Measurements from ENCODE around the gene EPHB3. TPM values are rescaled to one million over a fixed set of nuclear protein-coding genes. Genes with fewer than 3 reads are reported as not detected.

EPHB3 gene
- total RNA-seq, 1 experiment from 2014 or later: 0.37 TPM

DNA sequence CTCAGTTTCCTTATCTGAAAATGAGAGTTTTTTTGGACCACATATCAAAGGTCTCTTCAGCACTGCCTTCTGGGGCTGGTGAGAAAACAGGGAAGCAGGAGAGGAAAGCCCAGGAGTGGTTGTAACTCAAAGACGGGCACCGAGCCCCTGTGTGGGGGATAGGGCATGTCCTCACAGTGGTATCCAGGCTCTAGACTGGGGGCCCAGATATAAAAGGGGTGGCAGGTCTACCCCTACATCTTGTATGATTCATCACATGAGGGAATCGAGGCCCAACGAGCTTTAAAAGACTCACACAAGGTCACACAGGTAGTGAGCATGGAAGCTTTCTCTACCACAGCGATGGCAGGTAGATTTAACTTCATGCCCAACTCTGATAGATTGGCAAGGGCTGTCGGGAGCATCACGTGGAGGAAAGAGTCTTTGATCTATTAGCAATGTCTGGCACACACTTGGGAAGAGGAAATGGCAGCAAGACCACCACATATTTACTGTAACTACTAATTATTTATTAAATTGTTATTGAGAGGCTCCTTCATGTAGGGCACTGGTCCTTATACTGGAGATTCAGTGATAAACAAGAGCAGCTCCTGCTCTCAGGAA, 4.1 kb upstream of the EPHB3 start:
- no peak for DNase-seq (ENCODE audit: low read depth, low spot score)
- in situ Hi-C loops (cut with HindIII; ENCODE audit: low pct_unique_long_range_greater_than_20kb, low sequenced_read_pairs): no loop called here

DNA sequence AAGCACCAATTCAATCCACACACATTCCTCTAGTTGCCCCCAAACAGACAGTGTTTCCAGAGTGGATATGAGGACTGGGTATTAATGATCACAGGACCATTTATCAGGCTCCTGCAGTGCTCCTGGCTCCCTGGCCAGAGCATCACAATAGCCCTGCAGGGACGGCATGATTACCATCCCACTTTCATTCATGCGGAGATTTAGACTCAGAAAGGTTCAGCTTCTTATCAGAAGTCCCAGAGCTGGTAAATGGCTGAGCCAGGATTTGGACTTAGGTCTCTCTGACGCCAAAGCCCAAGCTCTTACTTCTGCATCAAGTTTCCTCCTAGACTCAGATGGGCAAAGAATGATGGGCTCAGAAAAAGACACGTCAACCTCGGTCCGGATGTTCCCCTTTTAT, 2.9 kb upstream of the EPHB3 start:
- DNase-seq (ENCODE audit: low read depth, low spot score): no peak
- in situ Hi-C loops (cut with HindIII; ENCODE audit: low pct_unique_long_range_greater_than_20kb, low sequenced_read_pairs): no loop called here

DNA sequence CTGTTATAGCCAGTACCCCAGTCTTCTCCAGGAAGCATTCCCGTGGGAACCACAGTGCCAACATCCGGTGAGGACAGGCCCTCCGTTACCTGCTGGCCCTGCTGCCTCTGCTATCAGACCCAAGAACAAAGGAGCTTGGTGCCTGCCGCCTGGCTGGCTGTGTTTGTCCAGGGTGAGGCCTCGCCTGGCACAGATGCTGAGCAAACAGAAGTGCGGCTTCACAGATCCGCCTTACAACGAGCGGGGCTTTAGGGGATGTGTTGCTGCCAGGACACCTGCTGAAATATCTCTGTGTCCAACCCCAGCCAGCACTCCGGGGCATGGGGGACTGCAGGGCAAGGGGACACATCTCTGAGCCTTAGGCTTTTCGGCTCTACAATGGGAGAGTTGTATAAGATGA, 2.2 kb upstream of the EPHB3 start:
- DNase-seq (ENCODE audit: low read depth, low spot score): no peak
- in situ Hi-C loops (cut with HindIII; ENCODE audit: low pct_unique_long_range_greater_than_20kb, low sequenced_read_pairs): no loop called here

DNA sequence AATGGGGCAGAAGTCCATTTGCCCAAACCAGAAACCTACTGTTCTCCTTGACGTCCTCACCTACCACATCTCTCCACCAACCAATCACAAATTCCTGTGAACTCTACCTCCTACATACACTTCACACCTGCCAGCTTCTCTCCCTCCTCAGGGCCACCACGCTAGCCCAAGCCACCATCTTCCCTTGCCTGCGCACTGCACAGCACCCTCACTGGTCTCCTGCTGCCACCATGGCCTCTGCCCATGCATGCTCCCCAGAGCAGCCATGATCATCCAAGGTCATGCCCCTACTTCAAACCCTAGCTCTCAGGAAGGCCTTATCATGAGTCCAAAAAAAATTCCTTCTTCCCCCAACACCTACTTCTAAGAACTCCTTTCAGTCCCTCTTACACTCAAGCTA, 1.1 kb upstream of the EPHB3 start:
- DNase-seq (ENCODE audit: low read depth, low spot score): no peak
- in situ Hi-C loops (cut with HindIII; ENCODE audit: low pct_unique_long_range_greater_than_20kb, low sequenced_read_pairs): no loop called here

DNA sequence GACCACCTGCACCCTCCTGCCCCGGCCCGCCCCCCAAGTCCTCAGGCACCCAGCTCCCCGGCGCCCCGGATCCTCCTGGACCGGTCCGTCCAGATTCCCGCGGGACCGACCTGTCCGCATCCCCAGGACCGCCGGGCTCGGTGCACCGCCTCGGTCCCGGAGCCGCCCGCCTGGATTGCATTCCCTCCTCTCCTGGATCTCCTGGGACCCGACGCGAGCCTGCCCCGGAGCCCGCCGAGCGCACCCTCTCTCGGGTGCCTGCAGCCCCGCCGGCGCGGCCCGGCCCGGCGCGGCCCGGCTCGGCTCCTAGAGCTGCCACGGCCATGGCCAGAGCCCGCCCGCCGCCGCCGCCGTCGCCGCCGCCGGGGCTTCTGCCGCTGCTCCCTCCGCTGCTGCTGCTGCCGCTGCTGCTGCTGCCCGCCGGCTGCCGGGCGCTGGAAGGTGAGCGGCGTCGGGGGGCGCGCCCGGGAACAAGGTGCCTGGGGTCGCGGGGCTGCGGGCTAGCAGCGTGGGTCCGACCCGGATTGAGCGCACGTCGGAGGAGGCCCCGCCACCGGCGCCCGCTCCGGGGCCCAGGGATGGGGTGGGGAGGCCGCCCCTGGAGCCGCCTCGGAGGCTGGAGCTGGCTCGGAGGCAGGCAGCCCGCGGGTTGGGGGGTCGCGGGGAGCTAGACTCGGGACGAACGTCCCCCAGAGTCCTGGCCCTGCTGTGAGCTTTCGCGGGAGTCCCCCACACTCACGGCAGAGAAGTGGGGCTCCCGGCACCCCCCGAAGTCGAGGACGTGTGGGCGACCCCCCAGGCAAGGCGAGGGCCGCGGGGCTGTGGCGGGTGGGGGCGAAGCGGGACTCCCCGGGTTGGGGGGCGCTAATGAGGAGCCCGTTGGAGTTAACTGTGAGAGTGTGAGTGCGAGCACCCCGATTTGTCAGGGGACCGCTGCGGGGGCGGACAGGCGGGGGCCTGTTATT, 610 bp downstream of the EPHB3 start:
- no peak for DNase-seq (ENCODE audit: low read depth, low spot score)
- in situ Hi-C loops (cut with HindIII; ENCODE audit: low pct_unique_long_range_greater_than_20kb, low sequenced_read_pairs): no loop called here

DNA sequence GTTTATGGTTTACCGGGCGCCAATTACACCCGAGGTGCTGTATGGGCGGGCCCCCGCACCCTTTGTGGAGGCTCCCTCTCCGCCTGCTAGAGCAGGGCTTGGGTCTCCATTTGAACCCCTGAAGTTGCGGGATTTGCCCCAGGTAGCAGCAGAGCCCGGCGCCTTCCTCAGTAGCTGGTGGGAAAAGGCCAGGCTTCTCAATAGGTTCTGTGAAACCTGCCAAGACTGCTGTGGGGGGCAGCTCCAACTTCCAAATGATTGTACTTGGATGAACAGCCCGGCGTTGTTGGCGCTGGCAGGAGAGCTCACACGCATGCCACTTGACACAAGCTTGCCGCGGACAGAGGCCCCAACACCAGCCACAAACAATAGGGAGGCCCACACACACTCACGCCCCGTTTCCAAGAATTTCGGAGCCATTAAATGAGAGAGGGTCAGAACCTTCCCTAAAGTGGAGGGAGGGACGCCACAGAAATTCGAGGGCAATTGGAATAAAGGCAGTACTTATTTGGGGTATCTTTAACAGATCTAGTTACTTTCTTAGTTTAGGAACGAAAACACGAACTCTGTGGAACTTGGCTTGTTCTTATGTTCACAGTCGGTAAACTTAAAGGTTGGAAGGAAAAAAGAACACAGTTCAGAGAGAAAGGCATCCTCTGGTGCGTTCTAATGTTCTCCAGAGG, 1.4 kb downstream of the EPHB3 start:
- DNase-seq (ENCODE audit: low read depth, low spot score): no peak
- in situ Hi-C loops (cut with HindIII; ENCODE audit: low pct_unique_long_range_greater_than_20kb, low sequenced_read_pairs): no loop called here

DNA sequence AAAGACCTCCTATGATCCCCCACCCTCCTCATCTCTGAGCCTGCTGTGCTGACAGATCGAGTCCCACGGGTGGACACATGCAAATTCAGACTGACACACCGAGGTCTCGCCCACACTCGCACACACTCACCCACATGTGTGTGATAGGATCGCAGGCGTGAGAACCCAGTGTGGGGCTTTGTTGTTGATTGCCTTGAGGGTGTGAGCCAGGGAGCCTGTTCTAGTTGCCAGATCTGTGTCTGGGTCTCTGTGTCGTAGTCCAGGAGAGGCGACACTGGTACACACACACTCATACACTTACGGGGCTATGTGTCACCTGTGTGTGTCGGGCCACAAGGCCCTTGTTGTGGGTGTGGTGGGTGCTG, 2.0 kb downstream of the EPHB3 start:
- in situ Hi-C loops (cut with HindIII; ENCODE audit: low pct_unique_long_range_greater_than_20kb, low sequenced_read_pairs): no loop called here
- DNase-seq (ENCODE audit: low read depth, low spot score): no peak

DNA sequence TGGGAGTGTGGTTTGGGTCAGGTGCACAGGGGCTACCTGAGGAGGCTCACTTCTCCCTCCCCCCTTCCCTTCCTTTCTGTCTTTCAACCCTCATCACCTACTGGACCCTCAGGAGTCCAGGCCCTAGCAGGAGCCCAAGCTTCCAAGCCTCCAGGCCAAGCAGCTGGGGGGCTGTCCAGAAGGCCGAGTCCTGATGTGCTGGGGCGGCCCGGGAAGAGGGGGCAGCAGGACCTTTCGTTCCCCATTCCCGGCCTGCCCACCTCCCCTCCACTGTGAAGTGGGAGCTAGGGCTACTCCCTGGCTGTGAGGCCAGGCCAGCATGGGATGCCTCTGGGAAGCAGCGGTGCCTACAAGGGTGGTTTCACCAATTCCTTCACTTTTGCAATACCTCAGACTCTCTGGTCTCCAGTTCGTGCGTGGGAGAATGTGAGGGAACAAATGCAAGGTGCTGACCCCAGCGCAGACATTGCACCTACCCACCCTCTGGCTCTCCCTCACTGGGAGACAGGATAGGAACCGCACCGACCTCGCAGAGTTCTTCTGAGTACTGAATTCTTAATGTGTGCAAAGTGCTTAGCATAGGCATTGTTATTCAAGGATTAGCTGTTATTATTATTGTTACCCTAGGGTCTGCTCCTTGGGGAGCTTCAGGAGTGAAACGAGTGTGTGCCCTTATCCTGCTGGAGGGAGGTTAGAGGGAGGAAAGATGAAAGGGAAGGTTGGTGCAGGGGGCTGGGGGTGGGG, 2.5 kb downstream of the EPHB3 start:
- DNase-seq (ENCODE audit: low read depth, low spot score): no peak
- in situ Hi-C loops (cut with HindIII; ENCODE audit: low pct_unique_long_range_greater_than_20kb, low sequenced_read_pairs): no loop called here

DNA sequence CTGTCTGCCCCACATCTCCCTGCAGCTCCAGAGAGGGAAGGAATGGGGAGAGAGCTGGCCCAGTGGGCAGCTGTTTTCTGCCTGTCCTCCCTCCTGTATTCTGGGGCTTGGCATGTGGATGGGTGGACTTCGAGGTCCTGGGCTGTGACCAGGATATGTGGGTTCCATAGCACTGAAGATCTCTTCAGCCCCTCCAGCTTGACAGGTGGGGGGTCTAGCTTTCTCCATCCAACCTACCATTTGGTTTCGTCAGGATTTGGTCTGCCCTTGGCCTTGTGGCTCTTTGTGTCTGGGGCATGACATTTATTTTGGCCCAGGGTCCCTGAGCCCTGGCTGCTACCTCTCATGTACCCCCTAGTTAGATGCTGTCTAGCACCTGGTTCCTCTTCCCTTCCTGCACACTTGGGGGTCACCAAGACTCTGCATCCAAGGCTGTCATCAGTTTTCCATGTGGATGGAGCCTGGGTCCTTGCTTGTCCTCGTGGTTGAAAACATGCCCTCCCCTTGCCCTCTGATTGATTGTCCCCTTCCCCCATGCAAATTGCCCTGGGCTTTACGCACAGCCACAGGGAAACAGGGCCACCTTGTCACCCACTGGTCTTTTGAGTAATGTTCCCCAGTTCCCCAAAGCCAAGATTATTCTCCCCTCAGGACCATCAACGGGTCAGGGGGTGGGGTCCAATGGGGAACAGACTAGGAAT, 3.2 kb downstream of the EPHB3 start:
- in situ Hi-C loops (cut with HindIII; ENCODE audit: low pct_unique_long_range_greater_than_20kb, low sequenced_read_pairs): no loop called here
- no peak for DNase-seq (ENCODE audit: low read depth, low spot score)

DNA sequence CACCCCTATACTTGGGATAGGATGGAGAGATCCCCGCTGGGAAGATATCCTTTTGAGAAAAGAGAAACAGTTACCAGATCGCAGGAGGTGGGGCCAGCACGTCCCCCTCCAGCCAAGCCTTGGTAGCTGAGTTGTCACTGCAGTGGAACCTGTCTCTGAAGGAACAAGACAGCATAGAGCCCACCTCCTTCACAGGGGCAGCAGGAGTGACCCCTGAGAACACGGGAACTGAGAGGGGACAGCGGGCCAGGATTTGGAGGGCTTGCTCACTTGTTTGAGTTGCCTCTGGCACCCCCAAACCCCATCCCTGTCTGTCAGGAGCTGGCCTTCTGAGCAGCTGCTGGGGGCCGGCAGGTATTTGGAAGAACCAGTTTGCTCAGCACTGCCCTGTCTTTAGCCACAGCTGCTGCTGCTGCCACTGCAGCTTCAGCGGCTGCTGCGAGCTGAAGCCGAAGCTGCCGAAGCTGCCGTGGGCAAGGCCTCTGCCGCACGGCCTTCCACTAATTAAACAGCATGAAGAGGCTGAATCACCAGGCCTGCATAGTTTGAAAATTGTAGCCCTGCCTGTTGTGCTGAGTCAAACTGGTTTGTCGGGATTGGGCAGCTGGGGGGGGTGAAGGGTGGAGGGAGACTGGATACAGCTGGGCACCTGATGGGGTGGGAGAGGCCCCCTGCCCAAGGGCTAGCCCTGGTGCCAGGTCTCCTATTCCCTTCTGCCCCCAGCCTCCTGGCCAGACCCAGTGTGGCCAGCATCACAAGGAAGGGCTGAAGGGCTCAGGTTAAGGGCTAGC, 4.0 kb downstream of the EPHB3 start:
- no peak for DNase-seq (ENCODE audit: low read depth, low spot score)
- in situ Hi-C loops (cut with HindIII; ENCODE audit: low pct_unique_long_range_greater_than_20kb, low sequenced_read_pairs): no loop called here

DNA sequence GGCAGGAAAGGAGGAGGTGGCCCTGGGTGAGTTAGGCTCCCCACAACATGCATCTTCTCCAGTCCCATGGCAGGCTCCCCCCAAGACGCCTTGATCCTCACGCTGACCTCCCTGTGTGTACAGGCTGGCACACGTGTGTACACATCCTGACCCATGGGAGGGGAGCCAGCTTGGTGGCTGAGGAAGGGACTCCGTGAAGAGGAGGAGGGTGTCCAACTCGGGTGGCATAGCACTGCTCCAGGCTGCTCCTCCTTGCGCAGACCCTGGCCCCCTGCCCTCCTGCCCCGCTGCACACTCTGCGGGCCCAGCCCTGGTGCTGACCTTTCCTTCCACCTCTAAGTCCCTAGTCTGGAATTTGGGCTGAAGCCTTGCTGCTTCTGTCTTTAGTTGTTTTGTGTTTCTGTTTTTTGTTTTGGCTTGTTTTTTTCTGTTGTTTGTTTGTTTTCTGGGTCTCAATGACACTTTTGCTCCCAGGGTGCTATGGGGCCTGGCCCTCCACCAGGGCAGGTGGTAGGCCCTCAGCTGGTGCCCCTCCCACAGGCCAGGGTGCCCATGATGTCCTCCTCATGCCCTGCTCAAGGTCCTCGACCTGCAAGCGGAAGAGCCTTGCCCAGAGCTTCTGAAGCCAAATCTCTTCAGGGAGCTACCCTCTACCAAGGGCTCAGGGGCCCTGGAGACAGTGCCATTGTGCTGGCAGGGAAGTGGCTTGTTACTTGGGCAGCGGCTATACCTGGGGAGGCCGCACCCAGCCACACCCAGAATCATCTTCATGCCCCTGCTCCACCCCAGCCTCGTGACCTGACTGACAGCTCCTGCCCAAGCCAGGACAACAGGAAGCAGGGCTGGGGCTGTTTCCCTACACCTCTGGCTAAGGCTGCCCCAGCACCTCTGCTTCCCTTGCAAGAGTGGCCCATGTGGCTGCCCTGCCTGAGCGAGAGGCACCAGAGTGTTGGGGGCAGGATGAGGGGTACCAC, 5.1 kb downstream of the EPHB3 start:
- DNase-seq (ENCODE audit: low read depth, low spot score): no peak
- in situ Hi-C loops (cut with HindIII; ENCODE audit: low pct_unique_long_range_greater_than_20kb, low sequenced_read_pairs): no loop called here

DNA sequence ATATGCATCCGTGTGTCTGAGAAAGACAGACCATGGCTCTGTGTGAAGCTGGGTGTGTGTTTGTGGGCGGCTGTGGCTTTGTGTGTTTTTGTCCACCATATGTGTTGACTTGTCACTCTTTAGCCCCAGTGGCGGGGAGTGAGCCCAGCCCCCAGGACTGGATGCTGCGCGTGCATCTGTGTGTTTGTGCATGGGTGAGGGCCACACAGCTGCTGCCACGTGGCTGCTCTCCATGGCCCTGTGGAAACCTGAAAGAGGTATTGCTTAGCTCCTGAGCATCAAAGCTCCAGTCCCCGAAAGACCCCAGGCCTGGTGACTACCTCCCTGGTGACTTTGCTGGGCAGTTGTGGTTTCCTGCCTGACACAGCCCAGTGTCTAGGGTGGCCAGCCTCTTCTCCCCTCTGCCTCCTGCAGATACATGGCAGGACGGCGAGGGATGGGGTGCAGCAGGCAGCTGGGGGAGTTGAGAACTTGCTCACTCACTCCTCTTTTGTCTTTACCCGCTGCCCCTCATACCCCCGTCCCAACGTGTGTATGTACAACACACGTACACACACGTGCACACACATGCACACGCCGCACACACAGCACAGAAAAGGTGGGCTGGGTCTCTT, 6.5 kb downstream of the EPHB3 start:
- no peak for DNase-seq (ENCODE audit: low read depth, low spot score)
- in situ Hi-C loops (cut with HindIII; ENCODE audit: low pct_unique_long_range_greater_than_20kb, low sequenced_read_pairs): no loop called here

DNA sequence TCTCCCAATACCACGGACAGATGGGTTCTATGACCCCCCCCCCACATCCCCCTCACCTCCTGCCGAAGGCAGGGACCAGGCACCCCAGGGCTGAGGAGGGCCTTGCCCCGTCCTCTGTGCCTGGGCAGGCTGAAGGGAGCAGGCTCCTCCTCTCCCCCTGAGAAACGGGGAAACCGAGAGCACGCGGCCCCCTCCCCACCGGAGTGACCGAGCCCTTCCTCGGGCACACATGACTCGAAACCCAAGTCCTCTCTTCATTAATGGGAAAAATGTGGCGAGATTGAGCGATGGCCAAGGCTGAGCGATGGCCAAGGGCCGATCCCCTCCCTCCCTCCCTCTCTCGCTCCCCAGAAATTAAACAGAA, 7.0 kb downstream of the EPHB3 start:
- DNase-seq (ENCODE audit: low read depth, low spot score): no peak
- in situ Hi-C loops (cut with HindIII; ENCODE audit: low pct_unique_long_range_greater_than_20kb, low sequenced_read_pairs): no loop called here

DNA sequence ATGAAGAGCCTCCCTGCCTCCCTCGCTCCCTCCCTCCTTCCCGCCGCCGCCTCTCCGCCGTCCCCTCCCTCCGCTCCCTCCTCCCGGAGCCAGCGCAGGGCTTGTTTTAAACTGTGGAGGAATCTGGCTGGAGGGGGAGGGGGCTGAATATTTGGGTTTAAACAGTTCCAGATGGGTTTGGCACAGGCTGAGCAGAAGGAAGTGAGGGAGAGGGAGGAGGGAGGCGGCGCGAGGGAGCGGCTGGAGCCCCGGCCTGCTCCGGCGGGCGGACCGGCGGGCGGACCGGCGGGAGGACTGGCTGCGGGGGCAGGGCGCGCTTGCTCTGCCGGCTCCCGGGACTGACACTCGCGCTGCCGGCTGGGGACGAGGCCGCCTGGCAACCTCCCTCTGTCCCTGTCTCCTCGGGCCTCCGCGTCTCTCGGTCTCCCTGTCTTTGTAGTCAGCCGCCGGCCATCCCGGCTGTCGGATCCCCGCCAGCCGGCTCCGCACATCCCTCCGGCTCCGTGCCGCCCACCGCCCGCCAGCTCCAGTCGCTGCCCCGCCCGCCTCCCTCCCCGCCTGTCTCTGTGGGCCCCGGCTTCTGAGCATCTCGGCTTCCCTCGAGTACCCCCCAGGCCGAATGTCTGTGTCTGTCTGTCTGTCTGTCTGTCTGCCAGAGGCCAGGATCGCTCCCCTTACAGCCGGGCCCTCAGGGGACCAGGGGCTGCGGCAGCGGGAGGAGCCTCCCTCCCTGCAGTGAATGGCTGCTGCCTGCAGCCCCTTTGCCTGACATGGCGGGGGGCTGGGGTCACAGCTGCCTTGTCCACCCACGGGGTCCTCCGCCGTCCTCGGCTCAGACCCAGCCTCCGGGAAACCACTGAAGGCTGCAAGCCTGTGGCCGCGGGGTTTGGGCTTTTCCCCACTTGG, 7.6 kb downstream of the EPHB3 start:
- in situ Hi-C loops (cut with HindIII; ENCODE audit: low pct_unique_long_range_greater_than_20kb, low sequenced_read_pairs): no loop called here
- DNase-seq (ENCODE audit: low read depth, low spot score): no peak

DNA sequence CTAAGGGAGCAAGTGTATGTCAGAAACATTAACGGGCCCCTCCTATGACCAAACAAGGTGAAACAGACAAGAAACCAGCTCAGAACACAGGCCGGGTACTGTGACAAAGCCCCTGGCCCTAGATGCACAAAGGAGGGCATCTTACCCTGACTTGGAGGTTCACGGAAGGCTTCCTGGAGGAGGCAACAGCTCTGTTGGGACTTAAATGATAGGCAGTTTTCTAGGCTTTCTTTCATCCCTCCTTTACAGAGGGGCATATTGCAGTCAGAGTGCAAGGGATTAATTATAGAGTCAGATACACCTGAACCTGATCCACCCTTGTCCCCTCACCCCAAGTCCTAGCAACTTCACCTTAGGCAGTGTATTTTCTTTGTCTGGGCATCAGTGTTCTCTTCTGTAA, 8.4 kb downstream of the EPHB3 start:
- DNase-seq (ENCODE audit: low read depth, low spot score): no peak
- in situ Hi-C loops (cut with HindIII; ENCODE audit: low pct_unique_long_range_greater_than_20kb, low sequenced_read_pairs): no loop called here
